HG03039 (cell line): ENCODE measurements around the gene MAP1A.

Experiments
- ATAC-seq: cut with Tn5 transposase; IDR thresholded peaks from one replicate; pipeline ENCODE4 v1.9.1; 2021; ENCODE audit warnings: mild to moderate bottlenecking, moderate library complexity; ENCODE audit not compliant: unreplicated experiment

MAP1A gene

GRCh38 chr15:43510200-43511011 is 7.0 kb upstream of the MAP1A start:
- peak; percentile 96 for ATAC-seq

- no peak for ATAC-seq
Measured at GRCh38 chr15:43511012-43511885, 6.2 kb upstream of the MAP1A start.

- no peak for ATAC-seq
Measured at GRCh38 chr15:43513550-43513949, 3.9 kb upstream of the MAP1A start.

GRCh38 chr15:43514241-43515057 is 3.0 kb upstream of the MAP1A start:
- ATAC-seq = no peak

- ATAC-seq = no peak
Measured at GRCh38 chr15:43515741-43516140, 1.7 kb upstream of the MAP1A start.

- no peak for ATAC-seq
Measured at GRCh38 chr15:43516185-43516584, 1.2 kb upstream of the MAP1A start.

GRCh38 chr15:43516801-43517353 is 531 bp upstream of the MAP1A start:
- no peak for ATAC-seq

- no peak for ATAC-seq
Measured at GRCh38 chr15:43518197-43518761, 871 bp downstream of the MAP1A start.

GRCh38 chr15:43519196-43519595 is 1.8 kb downstream of the MAP1A start:
- no peak for ATAC-seq

- no peak for ATAC-seq
Measured at GRCh38 chr15:43520138-43520537, 2.7 kb downstream of the MAP1A start.

GRCh38 chr15:43521419-43521818 is 4.0 kb downstream of the MAP1A start:
- ATAC-seq = no peak

GRCh38 chr15:43522247-43522646 is 4.8 kb downstream of the MAP1A start:
- ATAC-seq = no peak

- no peak for ATAC-seq
Measured at GRCh38 chr15:43523646-43524045, 6.2 kb downstream of the MAP1A start.

GRCh38 chr15:43524254-43524845 is 6.9 kb downstream of the MAP1A start:
- ATAC-seq = no peak

GRCh38 chr15:43525131-43525530 is 7.7 kb downstream of the MAP1A start:
- no peak for ATAC-seq

GRCh38 chr15:43526261-43526930 is 9.0 kb downstream of the MAP1A start:
- ATAC-seq = no peak

GRCh38 chr15:43527016-43527801 is 9.8 kb downstream of the MAP1A start:
- no peak for ATAC-seq

- no peak for ATAC-seq
Measured at GRCh38 chr15:43527802-43528541, 10.6 kb downstream of the MAP1A start.
